Measurements from ENCODE around the gene CXXC5.
A peak's percentile ranks its signal among the peaks of the same experiment; 100 is the strongest.
"Not testable (repeated sequence)": the region's sequence is repeated elsewhere in the genome, so short reads cannot be mapped to it uniquely, and the experiment has no call there.

The CXXC5 gene

GRCh38 chr5:139648205-139649081, at the start of gene CXXC5:
Gene CXXC5, plus strand, starts transcription at chr5:139648349. Its CDS starts 32,175 bp downstream, at chr5:139680524.
- peak; percentile 95 for DNase-seq

- not testable (repeated sequence) for DNase-seq
Observed at GRCh38 chr5:139598601-139598965, 49.6 kb upstream of the CXXC5 start.

- no peak for DNase-seq
Observed at GRCh38 chr5:139600336-139600949, 47.7 kb upstream of the CXXC5 start.

- no peak for DNase-seq
Observed at GRCh38 chr5:139601429-139601828, 46.7 kb upstream of the CXXC5 start.

GRCh38 chr5:139601948-139602347, 46.2 kb upstream of the CXXC5 start:
- not testable (repeated sequence) for DNase-seq

GRCh38 chr5:139605887-139606286, 42.3 kb upstream of the CXXC5 start:
- no peak for DNase-seq

- no peak for DNase-seq
Observed at GRCh38 chr5:139611703-139612584, 36.2 kb upstream of the CXXC5 start.

GRCh38 chr5:139619861-139620260, 28.3 kb upstream of the CXXC5 start:
- DNase-seq = no peak

GRCh38 chr5:139625398-139625797, 22.8 kb upstream of the CXXC5 start:
- DNase-seq = not testable (repeated sequence)

- DNase-seq = no peak
Observed at GRCh38 chr5:139630855-139631254, 17.3 kb upstream of the CXXC5 start.

- DNase-seq = no peak
Observed at GRCh38 chr5:139631520-139632165, 16.5 kb upstream of the CXXC5 start.

- DNase-seq = peak; percentile 82
Observed at GRCh38 chr5:139633295-139634027, 14.7 kb upstream of the CXXC5 start.

- no peak for DNase-seq
Observed at GRCh38 chr5:139634028-139634325, 14.2 kb upstream of the CXXC5 start.

- no peak for DNase-seq
Observed at GRCh38 chr5:139634541-139634940, 13.6 kb upstream of the CXXC5 start.

- DNase-seq = no peak
Observed at GRCh38 chr5:139635191-139635590, 13.0 kb upstream of the CXXC5 start.

- peak; percentile 92 for DNase-seq
Observed at GRCh38 chr5:139635606-139636206, 12.4 kb upstream of the CXXC5 start.

- DNase-seq = peak; percentile 77
Observed at GRCh38 chr5:139636207-139636792, 11.8 kb upstream of the CXXC5 start.

- DNase-seq = peak; percentile 71
Observed at GRCh38 chr5:139636975-139637408, 11.2 kb upstream of the CXXC5 start.

GRCh38 chr5:139637438-139638089, 10.6 kb upstream of the CXXC5 start:
- peak; percentile 93 for DNase-seq

GRCh38 chr5:139638090-139638735, 9.9 kb upstream of the CXXC5 start:
- peak; percentile 82 for DNase-seq

All from NCI-H69 (cell line).